ENCODE data around the gene PROCR.
"Not testable (repeated sequence)": the region's sequence is repeated elsewhere in the genome, so short reads cannot be mapped to it uniquely, and the experiment has no call there.

Gene PROCR

GRCh38 chr20:35171753-35172433 lies at the start of gene PROCR:
PROCR (plus strand) TSS chr20:35172072; CDS start chr20:35172155, 83 bp downstream.
- DNase-seq = peak; percentile 61

DNA sequence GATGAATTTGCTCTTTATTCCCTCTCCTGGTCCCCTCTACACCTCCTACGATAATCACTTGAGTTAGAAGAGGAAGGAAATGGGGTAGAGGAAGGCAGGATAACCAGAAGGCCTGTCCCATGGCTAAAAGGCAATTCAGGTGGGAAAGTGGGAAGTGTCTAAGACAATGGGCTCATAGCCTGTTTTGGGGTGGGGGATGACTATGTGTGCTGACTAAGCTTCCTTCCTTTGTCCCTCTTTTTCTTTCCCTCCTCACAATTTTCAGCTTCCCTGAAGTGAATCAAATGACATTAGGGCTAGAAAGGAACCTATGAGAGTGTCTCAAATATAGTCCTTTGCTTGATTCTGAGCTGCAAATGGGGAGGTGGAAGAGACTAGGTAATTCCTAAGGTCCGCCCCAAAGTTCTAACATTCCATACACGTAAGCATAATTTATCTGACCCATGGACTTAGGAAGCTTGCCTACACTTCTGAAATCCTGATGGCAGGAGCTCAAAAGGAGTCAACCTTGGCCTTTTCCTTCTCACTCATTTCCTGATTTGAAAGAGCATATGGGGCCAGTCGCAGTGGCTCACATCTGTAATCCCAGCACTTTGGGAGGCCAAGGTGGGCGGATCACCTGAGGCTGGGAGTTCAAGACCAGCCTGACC lies 49.0 kb upstream of the PROCR start:
- DNase-seq = no peak

- DNase-seq = no peak
Measured at GRCh38 chr20:35125753-35126152, 46.1 kb upstream of the PROCR start.

DNA sequence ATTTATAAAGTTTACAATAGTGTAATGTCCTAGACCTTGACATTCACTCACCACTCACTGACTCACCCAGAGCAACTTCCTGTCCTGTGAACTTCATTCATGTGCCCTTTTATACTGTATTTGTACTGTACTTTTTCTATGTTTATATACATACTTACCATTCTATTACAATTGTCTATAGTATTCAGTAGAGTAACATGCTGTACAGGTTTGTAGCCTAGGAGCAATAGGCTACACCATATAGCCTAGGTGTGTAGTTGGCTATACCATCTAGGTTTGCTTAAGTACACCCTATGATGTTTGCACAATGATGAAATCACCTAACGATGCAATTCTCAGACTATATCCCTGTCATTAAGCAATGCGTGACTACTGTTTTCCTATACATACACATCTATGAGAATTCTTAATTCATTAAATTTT lies 42.2 kb upstream of the PROCR start:
- DNase-seq = no peak

DNA sequence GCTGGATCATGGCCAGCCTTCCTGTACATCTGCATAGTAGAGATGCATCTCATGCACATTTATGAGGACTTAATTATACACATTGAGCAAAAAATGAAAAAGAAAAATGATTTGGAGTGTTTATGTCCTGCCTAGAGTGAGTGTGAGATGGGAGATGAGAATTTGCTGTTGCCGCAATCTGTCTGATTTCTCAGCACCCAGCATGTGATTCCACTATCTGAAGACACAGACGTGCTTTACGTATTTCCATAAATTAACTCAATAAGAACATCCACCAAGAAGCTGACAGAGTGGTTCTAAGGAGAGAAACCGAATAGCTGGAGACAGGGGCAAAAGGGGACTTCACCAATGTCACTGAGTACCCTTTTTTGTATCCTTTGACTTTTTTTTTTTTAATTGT lies 39.9 kb upstream of the PROCR start:
- no peak for DNase-seq

- DNase-seq = no peak
Measured at GRCh38 chr20:35133031-35133430, 38.8 kb upstream of the PROCR start.

- no peak for DNase-seq
Measured at GRCh38 chr20:35133735-35134134, 38.1 kb upstream of the PROCR start.

- DNase-seq = no peak
Measured at GRCh38 chr20:35134472-35134871, 37.4 kb upstream of the PROCR start.

DNA sequence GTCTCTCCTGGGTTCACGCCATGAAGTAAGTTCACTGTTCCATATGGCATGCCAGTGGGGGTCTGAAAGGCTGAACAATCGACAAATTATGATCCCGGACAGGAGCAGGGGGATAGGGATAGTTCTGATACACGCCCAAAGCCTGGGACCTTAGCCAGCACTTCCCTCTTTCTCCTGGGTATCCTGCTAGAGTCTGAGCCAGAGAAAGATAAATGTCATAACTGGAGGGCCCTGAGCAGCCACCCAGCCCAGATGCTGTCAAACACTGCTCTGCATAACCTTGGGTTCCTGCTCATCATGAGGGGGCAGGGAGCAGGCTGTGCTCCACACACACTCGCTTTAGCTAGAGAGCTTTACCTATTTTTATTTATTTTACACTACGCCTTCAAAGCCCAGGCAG lies 37.0 kb upstream of the PROCR start:
- DNase-seq = no peak

GRCh38 chr20:35135867-35136586 lies 35.8 kb upstream of the PROCR start:
- no peak for DNase-seq

DNA sequence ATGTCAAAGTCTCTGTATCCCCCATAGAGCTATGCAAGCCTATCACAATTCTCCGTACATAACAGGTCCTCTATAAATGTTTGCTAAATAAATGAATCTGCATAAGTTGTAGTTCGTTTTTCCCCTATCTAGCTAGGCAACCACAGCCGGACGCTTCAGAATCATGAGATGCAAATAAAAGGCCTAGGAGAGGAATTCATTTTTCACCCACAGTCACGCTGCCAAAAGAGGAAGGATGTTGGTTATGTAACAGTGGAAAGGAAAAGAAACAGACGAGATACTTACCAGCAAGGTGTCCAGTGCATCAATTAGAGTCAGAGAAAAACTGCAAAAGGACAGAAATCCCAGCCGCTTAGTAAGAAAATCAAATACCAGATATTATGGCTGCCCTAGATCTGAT lies 27.2 kb upstream of the PROCR start:
- DNase-seq = no peak

DNA sequence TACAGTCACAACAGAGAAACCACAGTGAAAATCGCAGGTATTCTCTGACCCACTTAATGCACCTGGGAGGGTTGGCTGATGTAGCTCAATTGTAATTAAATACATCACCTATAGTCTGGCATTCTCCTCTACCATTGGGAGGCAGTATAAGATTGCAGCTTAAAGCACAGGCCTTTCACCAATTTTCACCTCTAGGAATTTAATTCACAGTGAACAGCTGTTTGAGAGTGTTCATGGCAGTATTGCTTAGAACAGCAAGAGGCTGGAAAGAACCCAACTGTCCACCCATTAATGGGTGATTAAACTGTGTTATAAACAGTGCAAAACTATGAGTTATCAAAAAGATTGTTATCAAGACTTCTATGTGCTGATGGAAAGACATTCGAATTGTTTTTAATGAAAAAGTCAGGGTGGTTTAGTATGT lies 26.7 kb upstream of the PROCR start:
- DNase-seq = peak; percentile 77

DNA sequence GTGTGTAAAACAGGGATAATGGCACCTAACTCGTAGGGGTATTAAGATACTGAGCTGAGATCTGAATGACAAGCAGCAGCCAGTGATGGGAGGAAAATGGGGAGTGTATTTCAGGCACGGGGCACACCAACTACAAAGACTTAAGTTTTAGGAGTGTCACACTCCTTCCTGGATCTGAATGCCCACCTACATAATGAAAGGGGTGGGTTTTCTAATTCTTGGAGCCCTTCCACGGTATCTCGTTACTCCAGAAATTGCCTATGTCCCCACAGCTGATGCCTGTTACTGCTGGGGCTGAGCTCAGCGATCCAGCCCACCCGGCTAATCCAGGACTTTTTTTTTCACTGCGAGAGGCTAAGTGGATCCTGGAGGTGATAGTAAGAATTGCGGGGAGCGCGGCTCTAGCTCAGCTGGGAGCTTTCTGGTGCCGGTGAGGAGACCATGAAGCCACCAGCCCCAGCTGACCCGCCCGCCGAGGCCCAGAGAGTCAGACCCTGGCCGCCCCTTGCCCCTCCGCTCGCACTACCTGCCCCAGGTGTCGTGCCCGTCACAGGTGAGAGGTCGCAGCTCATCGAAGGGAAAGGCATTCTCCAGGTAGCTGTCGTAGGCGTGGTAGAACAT lies 25.5 kb upstream of the PROCR start:
- DNase-seq = peak; percentile 34

GRCh38 chr20:35146920-35147574 lies 24.8 kb upstream of the PROCR start, which contains the start of gene EDEM2:
EDEM2 (minus strand) TSS chr20:35147336; CDS start chr20:35147258, 78 bp downstream.
- peak; percentile 97 for DNase-seq

DNA sequence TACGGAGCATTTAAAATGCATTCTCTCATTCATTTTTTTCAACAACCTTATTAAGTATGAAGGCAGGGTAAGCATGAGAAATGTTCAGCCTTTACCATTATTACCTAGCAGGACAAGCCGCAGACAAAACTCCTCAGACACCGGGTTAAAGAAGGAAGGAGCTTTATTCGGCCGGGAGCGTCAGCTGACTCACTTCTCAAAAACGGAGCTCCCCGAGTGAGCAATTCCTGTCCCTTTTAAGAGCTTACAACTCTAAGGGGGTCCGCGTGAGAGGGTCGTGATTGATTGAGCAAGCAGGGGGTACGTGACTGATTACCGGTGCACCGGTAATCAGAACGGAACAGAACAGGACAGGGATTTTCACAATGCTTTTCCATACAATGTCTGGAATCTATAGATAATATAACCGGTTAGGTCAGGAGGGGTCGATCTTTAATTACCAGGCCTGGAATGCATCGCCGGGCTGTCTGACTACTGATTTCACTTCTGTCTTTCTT lies 24.2 kb upstream of the PROCR start:
- peak; percentile 50 for DNase-seq

DNA sequence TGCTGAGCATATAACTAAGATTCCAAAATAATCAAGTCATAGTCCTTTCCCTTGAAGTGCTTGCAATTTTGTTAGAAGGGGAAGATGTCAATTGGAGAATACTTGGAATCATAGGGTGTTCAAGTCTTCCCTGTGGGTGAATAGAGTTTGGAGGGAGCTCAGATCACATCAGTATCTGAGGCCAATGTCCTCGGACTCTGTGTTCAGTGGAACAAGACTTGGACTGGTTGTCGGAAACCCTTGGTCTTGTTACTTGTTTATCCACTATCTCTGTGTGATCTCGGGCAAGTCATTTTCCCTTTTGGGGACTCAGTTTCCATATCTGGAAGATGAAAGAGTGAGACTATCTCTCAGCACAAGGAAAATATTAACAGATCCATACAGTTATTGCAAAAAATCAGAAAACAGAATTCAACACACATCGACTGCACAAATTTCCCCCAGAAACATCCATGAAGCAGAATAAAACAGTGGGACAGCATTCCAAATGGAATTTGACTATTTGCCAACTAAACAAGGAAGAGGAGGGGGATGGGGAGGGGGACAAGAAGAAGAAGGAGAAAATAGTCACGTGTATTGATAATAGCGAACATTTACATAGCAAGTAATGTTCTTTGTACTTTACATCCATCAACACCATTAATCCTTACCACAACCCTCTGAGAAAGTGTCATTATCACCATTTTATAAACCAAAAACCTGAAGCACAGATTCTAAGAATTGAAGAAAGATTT lies 20.9 kb upstream of the PROCR start:
- DNase-seq = no peak

DNA sequence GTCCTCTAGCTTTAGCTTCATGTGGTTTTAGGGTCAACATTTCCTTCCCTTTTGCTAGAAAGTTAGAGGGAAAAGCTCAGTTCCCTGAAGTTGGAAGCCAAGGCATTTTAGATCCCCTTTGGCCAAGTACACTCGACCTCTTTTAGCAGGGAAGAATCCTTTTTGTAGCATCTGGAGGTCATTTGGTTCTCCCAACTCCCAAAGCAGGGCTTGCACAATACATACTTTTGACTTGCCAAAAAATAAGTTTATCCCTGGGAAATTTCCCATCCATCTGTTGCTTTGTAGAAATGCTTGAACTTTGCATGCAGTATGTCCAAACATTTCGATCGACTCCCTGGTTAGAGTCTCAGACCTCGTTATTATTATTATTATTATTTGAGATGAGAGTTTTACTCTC lies 20.1 kb upstream of the PROCR start:
- no peak for DNase-seq

DNA sequence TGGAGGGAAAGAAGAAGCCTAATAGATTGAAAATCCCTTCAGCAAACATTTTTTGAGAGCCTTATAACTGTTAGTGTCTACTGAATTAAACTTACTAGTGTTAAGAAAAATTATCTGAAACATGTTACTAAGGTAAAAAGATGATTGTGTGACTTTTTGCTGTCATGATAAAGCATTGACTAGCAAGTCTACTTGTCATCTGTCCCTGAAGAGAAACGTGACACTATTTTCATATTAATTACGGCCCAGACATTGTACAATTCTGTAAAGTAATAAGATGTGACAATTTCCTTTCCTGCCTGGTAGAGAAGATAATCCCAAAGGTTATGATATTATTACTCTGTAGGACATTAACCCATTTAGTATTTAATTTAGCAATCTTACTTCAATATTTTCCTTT lies 15.9 kb upstream of the PROCR start:
- DNase-seq = no peak

- no peak for DNase-seq
Measured at GRCh38 chr20:35156978-35157377, 14.9 kb upstream of the PROCR start.

- DNase-seq = not testable (repeated sequence)
Measured at GRCh38 chr20:35160341-35160740, 11.5 kb upstream of the PROCR start.

DNA sequence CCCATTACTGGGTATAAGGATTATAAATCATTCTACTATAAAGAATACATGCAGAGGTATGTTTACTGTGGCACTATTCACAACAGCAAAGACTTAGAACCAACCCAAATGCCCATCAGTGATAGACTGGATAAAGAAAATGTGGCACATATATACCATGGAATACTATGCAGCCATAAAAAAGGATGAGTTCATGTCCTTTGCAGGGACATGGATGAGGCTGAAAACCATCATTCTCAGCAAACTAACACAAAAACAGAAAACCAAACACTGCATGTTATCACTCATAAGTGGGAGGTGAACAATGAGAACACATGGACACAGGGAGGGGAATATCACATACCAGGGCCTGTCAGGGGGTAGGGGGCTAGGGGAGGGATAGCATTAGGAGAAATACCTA lies 7.3 kb upstream of the PROCR start:
- DNase-seq = not testable (repeated sequence)
